Smooth muscle cell (in vitro differentiated cells): ENCODE measurements around the gene CTCFL. TPM values are rescaled to one million over a fixed set of nuclear protein-coding genes. Genes with fewer than 3 reads are reported as not detected.

Experiments used
- DNase-seq: peaks from one replicate; lab custom pipeline; 2025; ENCODE audit not compliant: unreplicated experiment; lab: John Stamatoyannopoulos, UW
- H2AFZ ChIP-seq: fragments of 200-600 bp; sonication (generic); 2 replicates; pipeline ENCODE4 v1.6.0; 2016; ENCODE audit warnings: antibody characterized with exemption, low read depth, mild to moderate bottlenecking
- H3F3A ChIP-seq: fragments of 200-600 bp; sonication (generic); 2 replicates; pipeline ENCODE4 v1.6.0; 2017; ENCODE audit warnings: antibody characterized with exemption, low read depth
- H3K27ac ChIP-seq: fragments of 200-600 bp; sonication (generic); 2 replicates; pipeline ENCODE4 v1.5.1; 2016; ENCODE audit warnings: low read depth, mild to moderate bottlenecking
- H3K27me3 ChIP-seq: fragments of 200-600 bp; sonication (generic); 2 replicates; pipeline ENCODE4 v1.6.1; 2016; ENCODE audit warnings: low read depth, mild to moderate bottlenecking
- H3K36me3 ChIP-seq: fragments of 200-600 bp; sonication (generic); 2 replicates; pipeline ENCODE4 v1.5.1; 2016; ENCODE audit warnings: low read depth
- H3K4me1 ChIP-seq: fragments of 200-600 bp; sonication (generic); 2 replicates; pipeline ENCODE4 v1.5.1; 2016; ENCODE audit warnings: low read depth
- H3K4me2 ChIP-seq: fragments of 200-600 bp; sonication (generic); 2 replicates; pipeline ENCODE4 v1.6.0; 2016; ENCODE audit warnings: mild to moderate bottlenecking
- H3K4me3 ChIP-seq: fragments of 200-600 bp; sonication (generic); 2 replicates; pipeline ENCODE4 v1.5.1; 2016; ENCODE audit warnings: mild to moderate bottlenecking
- H3K79me2 ChIP-seq: fragments of 200-600 bp; sonication (generic); 2 replicates; pipeline ENCODE4 v1.6.0; 2016; ENCODE audit warnings: low read depth, mild to moderate bottlenecking
- H3K9ac ChIP-seq: fragments of 200-600 bp; sonication (generic); 2 replicates; pipeline ENCODE4 v1.6.0; 2016; ENCODE audit warnings: low read depth
- H3K9me3 ChIP-seq: fragments of 200-600 bp; sonication (generic); replicated peaks from 2 replicates; pipeline ENCODE4 v1.5.1; 2016; ENCODE audit warnings: low read depth
- H4K20me1 ChIP-seq: fragments of 200-600 bp; sonication (generic); 2 replicates; pipeline ENCODE4 v1.6.0; 2016; ENCODE audit warnings: low read depth
- CTCF ChIP-seq: fragments of 200-600 bp; sonication (generic); IDR thresholded peaks from 2 replicates; pipeline ENCODE4 v1.5.1; 2017; ENCODE audit warnings: borderline replicate concordance, mild to moderate bottlenecking, antibody characterized with exemption; ENCODE audit not compliant: insufficient read depth, poor library complexity, severe bottlenecking
- WGBS: methylation state at CpG from one replicate; pipeline ENCODE4 v1.1.7; 2016; ENCODE audit warnings: low lambda C conversion rate; 5-methylcytosine and 5-hydroxymethylcytosine counted together
- polyA plus RNA-seq: library from polyadenylated mRNA; unstranded; fragments of >200 nt; fragmentation: Nextera tagmentation; extraction: Ambion mirVana; gene quantifications from 2 replicates; pipeline ENCODE4 v1.2.1, GENCODE V29; 2016
- total RNA-seq: library from RNA; depleted of rRNA; stranded (reverse); fragments of >200 nt; gene quantifications from 2 replicates; pipeline ENCODE4 v1.2.3, GENCODE V29; 2014

CTCFL gene
- total and polyA plus RNA-seq, 2 experiments from 2014 or later = not detected

GRCh38 chr20:57568960-57569359, 44.0 kb upstream of the CTCFL start:
- peaks cover 29% of the 10 kb centered on the region for H3K27me3 ChIP-seq
- no peaks in the 10 kb centered on the region for H3K36me3 ChIP-seq
- no peaks in the 10 kb centered on the region for H3K79me2 ChIP-seq
- no peak overlapping the region for H3K4me3 ChIP-seq
- no peaks in the 10 kb centered on the region for H3F3A ChIP-seq
- no peaks in the 10 kb centered on the region for H4K20me1 ChIP-seq
- H3K27ac ChIP-seq = no peak overlapping the region
- TF ChIP-seq CTCF = no peak
- no peak for DNase-seq
- no peak overlapping the region for H3K9ac ChIP-seq
- 94% methylated on average over 12 of the region's 12 CpGs for WGBS
- H2AFZ ChIP-seq = no peak overlapping the region
- no peaks in the 10 kb centered on the region for H3K9me3 ChIP-seq
- no peak overlapping the region for H3K4me2 ChIP-seq
- no peaks in the 10 kb centered on the region for H3K4me1 ChIP-seq

- WGBS = 87% methylated on average over 13 of the region's 13 CpGs
- Histone ChIP-seq H3K4me2 (no peak overlapping the region), H3K4me1 (no peaks in the 10 kb centered on the region), H3K4me3 (no peak overlapping the region), H3K27ac (no peak overlapping the region), H3K36me3 (no peaks in the 10 kb centered on the region), H3F3A (no peaks in the 10 kb centered on the region), H3K9ac (no peak overlapping the region), H3K9me3 (no peaks in the 10 kb centered on the region), H3K79me2 (no peaks in the 10 kb centered on the region), H3K27me3 (peaks cover 22% of the 10 kb centered on the region), H2AFZ (no peak overlapping the region), H4K20me1 (no peaks in the 10 kb centered on the region)
- TF ChIP-seq CTCF = no peak
- DNase-seq = no peak
These were observed 43.4 kb upstream of the CTCFL start for GRCh38 chr20:57568088-57568896.

GRCh38 chr20:57567471-57568079, 42.6 kb upstream of the CTCFL start:
- Histone ChIP-seq H3K36me3 (no peaks in the 10 kb centered on the region), H3K27ac (no peak overlapping the region), H3K4me3 (no peak overlapping the region), H3K9me3 (no peaks in the 10 kb centered on the region), H3K27me3 (peaks cover 22% of the 10 kb centered on the region), H3K4me1 (no peaks in the 10 kb centered on the region), H3F3A (no peaks in the 10 kb centered on the region), H3K9ac (no peak overlapping the region), H4K20me1 (no peaks in the 10 kb centered on the region), H3K79me2 (no peaks in the 10 kb centered on the region), H2AFZ (no peak overlapping the region), H3K4me2 (no peak overlapping the region)
- 83% methylated on average over 9 of the region's 9 CpGs for WGBS
- TF ChIP-seq CTCF = no peak
- no peak for DNase-seq
